Osteoblast (primary cell): ENCODE data around the gene FBXO33. TPM values are rescaled to one million over a fixed set of nuclear protein-coding genes. Genes with fewer than 3 reads are reported as not detected.

Source experiments
- DNase-seq: peaks from one replicate; pipeline ENCODE4 v3.0.0; 2011; ENCODE audit warnings: low spot score, mixed read lengths; ENCODE audit not compliant: insufficient read length; ENCODE audit errors: missing footprints
- H2AFZ ChIP-seq: 2 replicates; pipeline ENCODE4 v1.6.0; 2011; ENCODE audit warnings: mild to moderate bottlenecking, low read length
- H3K27ac ChIP-seq: 2 replicates; pipeline ENCODE4 v1.5.1; 2011; ENCODE audit warnings: mild to moderate bottlenecking, low read depth, low read length, moderate library complexity
- H3K27me3 ChIP-seq: 2 replicates; pipeline ENCODE4 v1.6.0; 2012; ENCODE audit warnings: mild to moderate bottlenecking, control low read depth, inconsistent platforms, low read length, moderate library complexity; ENCODE audit not compliant: insufficient read depth
- H3K36me3 ChIP-seq: 2 replicates; pipeline ENCODE4 v1.5.1; 2011; ENCODE audit warnings: mild to moderate bottlenecking, low read length, control low read depth, moderate library complexity; ENCODE audit not compliant: insufficient read depth
- H3K4me1 ChIP-seq: 2 replicates; pipeline ENCODE4 v1.5.1; 2011; ENCODE audit warnings: mild to moderate bottlenecking, low read length, control low read depth, moderate library complexity; ENCODE audit not compliant: insufficient read depth
- H3K4me2 ChIP-seq: 2 replicates; pipeline ENCODE4 v1.6.0; 2011; ENCODE audit warnings: mild to moderate bottlenecking, low read length; ENCODE audit not compliant: insufficient read depth
- H3K4me3 ChIP-seq: fragments of 200-600 bp; sonication (generic); 3 replicates; pipeline ENCODE4 v1.5.1; 2012; ENCODE audit warnings: mild to moderate bottlenecking, low read length, inconsistent platforms; ENCODE audit not compliant: insufficient read depth
- H3K79me2 ChIP-seq: 2 replicates; pipeline ENCODE4 v1.6.0; 2012; ENCODE audit warnings: mild to moderate bottlenecking, low read length, control low read depth, inconsistent platforms; ENCODE audit not compliant: insufficient read depth
- H3K9me3 ChIP-seq: 2 replicates; pipeline ENCODE4 v1.5.1; 2011; ENCODE audit warnings: low read depth, low read length, control low read depth
- H4K20me1 ChIP-seq: 2 replicates; pipeline ENCODE4 v1.6.0; 2012; ENCODE audit warnings: mild to moderate bottlenecking, low read length, control low read depth; ENCODE audit not compliant: insufficient read depth
- CTCF ChIP-seq: IDR thresholded peaks from 2 replicates; pipeline ENCODE4 v1.5.1; 2011; ENCODE audit warnings: mild to moderate bottlenecking, low read depth, low read length, moderate library complexity; ENCODE audit errors: extremely low read depth
- total RNA-seq: library from RNA; depleted of rRNA; stranded (reverse); fragments of >200 nt; gene quantifications from 2 replicates; pipeline ENCODE4 v1.2.3, GENCODE V29; 2012

The FBXO33 gene
- total RNA-seq, 1 donor = 15.6 TPM

- TF ChIP-seq CTCF = no peak
- peak; percentile 66 for DNase-seq
- Histone ChIP-seq H2AFZ (no peak overlapping the region), H3K4me3 (no peak overlapping the region), H3K4me2 (peak overlapping the region; percentile 10), H3K9me3 (no peaks in the 10 kb centered on the region), H3K36me3 (no peaks in the 10 kb centered on the region), H3K27ac (peak overlapping the region; percentile 59), H3K4me1 (peaks cover 35% of the 10 kb centered on the region), H3K79me2 (no peaks in the 10 kb centered on the region), H4K20me1 (no peaks in the 10 kb centered on the region), H3K27me3 (no peaks in the 10 kb centered on the region)
These were observed 57.4 kb downstream of the FBXO33 start for GRCh38 chr14:39374851-39375250.

GRCh38 chr14:39372656-39373055 is 59.6 kb downstream of the FBXO33 start:
- no peak overlapping the region for H3K27ac ChIP-seq
- peak; percentile 83 for DNase-seq
- TF ChIP-seq CTCF = no peak

GRCh38 chr14:39370415-39370814 is 61.8 kb downstream of the FBXO33 start:
- Histone ChIP-seq H3K36me3 (no peaks in the 10 kb centered on the region), H2AFZ (no peak overlapping the region), H4K20me1 (peaks cover 2% of the 10 kb centered on the region), H3K4me1 (peaks cover 21% of the 10 kb centered on the region), H3K4me2 (no peak overlapping the region), H3K4me3 (no peak overlapping the region), H3K9me3 (no peaks in the 10 kb centered on the region), H3K27ac (no peak overlapping the region), H3K79me2 (peaks cover 13% of the 10 kb centered on the region), H3K27me3 (no peaks in the 10 kb centered on the region)
- DNase-seq = no peak
- TF ChIP-seq CTCF = no peak

More at GRCh38 chr14:39372656-39373055, 59.6 kb downstream of the FBXO33 start:
- Histone ChIP-seq H2AFZ (no peak overlapping the region), H3K4me2 (no peak overlapping the region), H4K20me1 (peaks cover 2% of the 10 kb centered on the region), H3K4me3 (no peak overlapping the region), H3K9me3 (no peaks in the 10 kb centered on the region), H3K79me2 (no peaks in the 10 kb centered on the region), H3K36me3 (no peaks in the 10 kb centered on the region), H3K4me1 (peaks cover 35% of the 10 kb centered on the region), H3K27me3 (no peaks in the 10 kb centered on the region)

GRCh38 chr14:39369029-39369428 is 63.2 kb downstream of the FBXO33 start:
- TF ChIP-seq CTCF = no peak
- Histone ChIP-seq H3K27me3 (no peaks in the 10 kb centered on the region), H3K27ac (no peak overlapping the region), H3K9me3 (no peaks in the 10 kb centered on the region), H3K4me1 (peaks cover 10% of the 10 kb centered on the region), H3K4me3 (no peak overlapping the region), H2AFZ (no peak overlapping the region), H3K79me2 (peaks cover 16% of the 10 kb centered on the region), H4K20me1 (peaks cover 2% of the 10 kb centered on the region), H3K36me3 (no peaks in the 10 kb centered on the region), H3K4me2 (no peak overlapping the region)
- peak; percentile 57 for DNase-seq
